GM12865 (cell line): ENCODE measurements around the gene ROR2.

Experiments
- DNase-seq: peaks from one replicate; pipeline ENCODE4 v3.0.0; 2010; ENCODE audit warnings: low read depth
- H3K4me3 ChIP-seq: 2 replicates; pipeline ENCODE4 v1.5.1; 2011; ENCODE audit warnings: mild to moderate bottlenecking, low read depth, low read length, control low read depth
- TF ChIP-seq, protein P1 (sequence below): IDR thresholded peaks from 2 replicates; pipeline ENCODE4 v1.5.1; 2011; ENCODE audit warnings: low read length, control low read depth, low read depth, inconsistent platforms; ENCODE audit not compliant: insufficient read depth; ENCODE audit errors: missing control alignments

ROR2 gene

DNA sequence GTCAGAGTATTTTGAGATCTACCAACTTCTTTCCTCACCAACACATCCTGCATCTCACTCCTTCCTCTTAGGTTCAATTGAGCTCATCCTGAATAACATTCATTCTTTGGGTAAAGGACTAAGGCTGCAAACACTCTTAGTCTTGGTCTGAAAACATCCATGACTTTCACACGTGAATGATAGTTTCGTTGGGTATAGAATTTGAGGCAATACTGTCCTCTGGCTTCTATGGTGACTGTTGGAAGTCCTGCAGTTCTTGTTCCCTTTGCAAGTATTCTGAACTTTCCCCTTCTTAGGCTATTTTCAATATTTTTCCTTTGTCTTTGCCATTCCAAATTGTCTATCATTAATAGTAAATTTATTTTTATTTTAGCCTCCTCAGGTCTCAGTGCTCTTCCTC lies 185.4 kb downstream of the ROR2 start:
- no peak for DNase-seq
- TF ChIP-seq, protein P1, sequence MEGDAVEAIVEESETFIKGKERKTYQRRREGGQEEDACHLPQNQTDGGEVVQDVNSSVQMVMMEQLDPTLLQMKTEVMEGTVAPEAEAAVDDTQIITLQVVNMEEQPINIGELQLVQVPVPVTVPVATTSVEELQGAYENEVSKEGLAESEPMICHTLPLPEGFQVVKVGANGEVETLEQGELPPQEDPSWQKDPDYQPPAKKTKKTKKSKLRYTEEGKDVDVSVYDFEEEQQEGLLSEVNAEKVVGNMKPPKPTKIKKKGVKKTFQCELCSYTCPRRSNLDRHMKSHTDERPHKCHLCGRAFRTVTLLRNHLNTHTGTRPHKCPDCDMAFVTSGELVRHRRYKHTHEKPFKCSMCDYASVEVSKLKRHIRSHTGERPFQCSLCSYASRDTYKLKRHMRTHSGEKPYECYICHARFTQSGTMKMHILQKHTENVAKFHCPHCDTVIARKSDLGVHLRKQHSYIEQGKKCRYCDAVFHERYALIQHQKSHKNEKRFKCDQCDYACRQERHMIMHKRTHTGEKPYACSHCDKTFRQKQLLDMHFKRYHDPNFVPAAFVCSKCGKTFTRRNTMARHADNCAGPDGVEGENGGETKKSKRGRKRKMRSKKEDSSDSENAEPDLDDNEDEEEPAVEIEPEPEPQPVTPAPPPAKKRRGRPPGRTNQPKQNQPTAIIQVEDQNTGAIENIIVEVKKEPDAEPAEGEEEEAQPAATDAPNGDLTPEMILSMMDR, result no peak
- no peak overlapping the region for H3K4me3 ChIP-seq

DNA sequence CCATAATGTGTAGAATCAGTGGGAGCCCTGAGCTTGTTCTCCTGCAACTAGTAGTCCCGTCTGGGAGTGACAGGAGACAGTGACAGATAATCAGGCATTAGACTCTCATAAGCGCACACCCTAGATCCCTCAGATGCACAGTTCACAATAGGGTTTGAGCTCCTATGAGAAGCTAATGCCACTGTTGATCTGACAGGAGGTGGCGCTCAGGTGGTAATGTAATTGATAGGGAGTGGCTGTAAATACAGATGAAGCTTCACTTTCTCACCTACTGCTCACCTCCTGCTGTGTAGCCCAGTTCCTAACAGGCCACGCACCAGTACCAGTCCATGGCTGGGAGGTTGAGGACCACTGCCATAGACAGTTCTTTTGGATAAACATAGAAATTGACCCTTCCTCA lies 188.7 kb downstream of the ROR2 start:
- no peak overlapping the region for H3K4me3 ChIP-seq
- TF ChIP-seq, protein P1, result no peak
- no peak for DNase-seq

DNA sequence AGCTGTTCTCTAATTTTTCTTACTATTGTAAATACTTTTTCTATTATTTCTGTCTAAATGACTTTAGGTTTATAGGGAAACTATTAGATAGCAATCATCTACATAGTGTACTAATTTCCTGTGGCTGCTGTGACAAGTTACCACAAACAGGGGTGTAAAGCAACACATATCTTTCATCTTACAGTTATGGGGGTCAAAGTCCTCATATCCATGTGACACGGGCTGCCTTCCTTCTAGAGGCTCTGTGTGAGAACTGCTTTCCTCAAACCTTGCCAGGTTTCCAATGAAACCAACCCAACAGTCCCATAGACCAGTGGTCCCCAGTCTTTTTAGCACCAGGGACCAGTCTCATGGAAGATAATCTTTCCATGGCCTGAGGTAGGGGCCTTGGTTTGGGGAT lies 189.1 kb downstream of the ROR2 start:
- DNase-seq, result no peak
- no peak overlapping the region for H3K4me3 ChIP-seq
- TF ChIP-seq, protein P1, result no peak

DNA sequence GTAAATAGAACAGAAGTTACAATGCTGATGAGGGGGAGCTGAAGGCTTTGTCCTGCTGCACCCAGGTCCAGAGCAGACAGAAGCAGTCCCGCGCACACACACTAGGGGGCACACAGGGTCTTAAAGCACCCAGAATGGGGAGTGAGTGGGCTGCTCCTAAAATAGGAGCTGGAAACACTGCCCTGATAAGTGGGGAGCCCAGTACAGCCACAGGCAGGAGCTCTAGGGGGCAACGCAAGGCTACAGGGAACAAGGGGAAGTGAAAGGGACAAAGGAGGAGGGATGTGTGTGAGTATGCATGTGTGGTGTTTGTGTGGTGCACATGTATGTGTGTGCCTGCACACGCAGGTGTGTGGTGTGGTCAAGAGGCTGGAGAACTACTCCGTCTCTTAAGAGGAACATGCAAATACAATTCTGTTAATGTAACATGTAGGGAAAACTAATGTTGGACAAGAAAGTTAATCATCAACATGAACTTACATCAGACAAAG lies 191.5 kb downstream of the ROR2 start:
- no peak overlapping the region for H3K4me3 ChIP-seq
- DNase-seq, result peak; percentile 48
- TF ChIP-seq, protein P1, result peak; percentile 68

DNA sequence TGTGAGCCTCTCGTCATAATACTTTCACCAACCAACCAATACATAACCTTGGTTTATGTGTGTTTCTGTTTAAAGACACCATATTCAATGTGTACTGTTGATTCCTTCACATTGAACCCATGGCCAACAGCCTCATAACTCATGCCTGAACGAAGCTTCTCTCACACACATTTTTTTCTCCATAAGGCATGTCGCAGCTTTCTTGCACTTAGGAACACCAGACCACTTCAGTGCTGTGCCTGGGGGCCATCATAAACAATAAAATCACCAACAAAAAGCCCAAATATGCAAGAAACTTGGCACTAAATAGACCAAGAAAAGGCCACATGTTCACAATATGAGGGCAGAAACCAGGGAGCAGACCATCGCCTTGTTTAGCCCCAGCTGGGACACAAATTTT lies 192.2 kb downstream of the ROR2 start:
- TF ChIP-seq, protein P1, result no peak
- H3K4me3 ChIP-seq, result no peak overlapping the region
- no peak for DNase-seq

DNA sequence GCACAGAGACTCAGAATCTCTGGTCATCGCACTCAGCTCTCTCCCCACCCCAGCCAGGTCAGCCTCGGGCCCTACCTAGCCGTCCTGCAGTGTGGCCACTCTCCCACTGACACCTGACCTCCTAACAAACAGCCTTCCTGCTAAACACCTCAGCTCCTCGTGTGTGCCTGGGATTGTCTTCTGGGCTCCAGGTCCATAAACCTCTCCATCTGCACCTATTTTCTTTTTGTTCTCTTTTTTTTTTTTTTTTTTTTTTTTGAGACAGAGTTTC lies 193.6 kb downstream of the ROR2 start:
- TF ChIP-seq, protein P1, result no peak
- DNase-seq, result no peak
- no peak overlapping the region for H3K4me3 ChIP-seq

DNA sequence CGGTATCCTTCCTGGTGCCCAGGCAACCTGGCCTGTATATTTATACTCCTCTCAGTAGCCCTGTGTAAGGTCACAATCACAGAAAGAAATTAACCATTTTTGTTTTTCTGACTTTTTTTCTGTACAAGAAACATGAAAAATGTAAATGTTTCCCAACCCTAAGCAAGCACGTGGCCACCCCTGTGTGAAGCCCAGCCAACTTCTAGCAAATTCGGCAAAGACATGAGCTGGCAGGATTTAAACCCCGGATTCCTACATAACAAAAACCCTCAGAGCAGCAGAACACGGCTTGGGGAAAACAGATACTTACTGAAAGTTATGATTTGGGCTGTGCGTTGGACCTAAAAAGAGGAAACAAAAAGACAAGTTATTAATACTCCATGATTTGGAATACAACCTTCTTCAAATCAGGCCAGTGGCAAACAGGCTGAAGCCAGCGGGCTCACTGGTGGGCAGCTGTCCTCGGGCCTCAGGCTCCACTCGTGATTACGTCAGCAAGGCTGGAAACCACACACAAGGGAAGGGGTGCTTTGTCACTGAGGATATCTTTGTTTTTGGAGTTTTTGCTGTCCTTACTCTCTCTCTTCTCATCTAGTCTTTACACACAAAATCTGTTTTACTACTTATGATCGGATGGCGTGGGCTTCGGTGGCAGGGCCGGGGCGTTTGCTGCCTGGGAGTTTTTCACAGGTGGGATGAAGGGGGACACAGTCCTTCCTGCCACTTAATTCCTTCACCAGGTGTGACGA lies 194.1 kb downstream of the ROR2 start:
- H3K4me3 ChIP-seq, result no peak overlapping the region
- DNase-seq, result no peak
- TF ChIP-seq, protein P1, result no peak
